PFSK-1 (cell line): ENCODE measurements around the gene PRPF19.

Source experiments
- FOXP2 ChIP-seq: optimal IDR thresholded peaks from 2 replicates; pipeline ENCODE3; 2011; ENCODE audit warnings: borderline replicate concordance, control low read depth, inconsistent platforms; ENCODE audit not compliant: insufficient read depth; ENCODE audit errors: extremely low read length, extremely low read depth
- POLR2AphosphoS5 ChIP-seq: IDR thresholded peaks from 2 replicates; pipeline ENCODE4 v1.6.1; 2012; ENCODE audit warnings: low read depth, mild to moderate bottlenecking, control low read depth, low read length, moderate library complexity
- REST ChIP-seq, 2 experiments: IDR thresholded peaks; 2 replicates each; pipeline versions ENCODE4 v1.6.1 to v1.8.0; 2011 to 2012; ENCODE audit warnings: low read depth in 2 of 2, low read length in 2 of 2, control low read depth in 1 of 2, inconsistent platforms in 1 of 2, mild to moderate bottlenecking in 1 of 2, moderate library complexity in 1 of 2; ENCODE audit not compliant: insufficient read depth in 1 of 2
- SIN3A ChIP-seq: IDR thresholded peaks from 2 replicates; pipeline ENCODE4 v1.6.1; 2012; ENCODE audit warnings: mild to moderate bottlenecking, low read length, moderate library complexity, borderline replicate concordance; ENCODE audit not compliant: insufficient read depth
- TAF1 ChIP-seq: IDR thresholded peaks from 2 replicates; pipeline ENCODE4 v1.6.1; 2012; ENCODE audit warnings: low read length, control low read depth, borderline replicate concordance; ENCODE audit not compliant: insufficient read depth

The PRPF19 gene

DNA sequence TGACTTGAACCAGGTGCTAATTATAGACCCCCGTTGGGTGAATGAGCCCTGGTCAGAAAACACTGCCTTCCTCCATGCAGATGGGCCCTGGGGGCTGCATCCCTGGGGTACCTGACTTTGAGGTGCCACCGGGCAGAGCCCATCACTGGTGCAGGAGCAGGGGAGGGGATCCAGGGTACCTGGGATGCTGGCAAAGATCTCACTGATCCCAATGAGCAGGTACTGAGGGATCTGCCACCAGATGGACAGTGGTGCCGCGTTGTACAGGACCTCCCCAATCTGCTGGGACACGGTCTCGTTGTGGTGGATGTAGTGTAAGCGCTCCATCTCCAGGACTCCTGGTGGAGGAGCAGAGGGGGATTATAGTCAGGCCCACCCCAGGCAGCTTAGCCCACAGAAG is 32.9 kb upstream of the PRPF19 start:
- TF ChIP-seq TAF1: no peak
- no peak for TF ChIP-seq FOXP2
- no peak for TF ChIP-seq REST (IDR thresholded peaks at IDR 0.05; ENCODE audit: insufficient read depth in 1 of 2, low read depth in 2 of 2, low read length in 2 of 2)
- no peak for TF ChIP-seq SIN3A

- TF ChIP-seq TAF1: no peak
- no peak for TF ChIP-seq POLR2AphosphoS5
- TF ChIP-seq SIN3A: no peak
- TF ChIP-seq FOXP2: no peak
- TF ChIP-seq REST (IDR thresholded peaks at IDR 0.05; ENCODE audit: insufficient read depth in 1 of 2, low read depth in 2 of 2, low read length in 2 of 2): no peak
Observed at GRCh38 chr11:60938500-60938899, 32.1 kb upstream of the PRPF19 start.

- TF ChIP-seq FOXP2: no peak
- TF ChIP-seq POLR2AphosphoS5: no peak
- no peak for TF ChIP-seq SIN3A
- TF ChIP-seq TAF1: no peak
- TF ChIP-seq REST (IDR thresholded peaks at IDR 0.05; ENCODE audit: insufficient read depth in 1 of 2, low read depth in 2 of 2, low read length in 2 of 2): no peak
Observed at GRCh38 chr11:60937811-60938210, 31.4 kb upstream of the PRPF19 start.

GRCh38 chr11:60937144-60937527 is 30.8 kb upstream of the PRPF19 start:
- TF ChIP-seq TAF1: no peak
- TF ChIP-seq SIN3A: no peak
- TF ChIP-seq POLR2AphosphoS5: no peak
- TF ChIP-seq FOXP2: no peak
- TF ChIP-seq REST (IDR thresholded peaks at IDR 0.05; ENCODE audit: insufficient read depth in 1 of 2, low read depth in 2 of 2, low read length in 2 of 2): no peak

DNA sequence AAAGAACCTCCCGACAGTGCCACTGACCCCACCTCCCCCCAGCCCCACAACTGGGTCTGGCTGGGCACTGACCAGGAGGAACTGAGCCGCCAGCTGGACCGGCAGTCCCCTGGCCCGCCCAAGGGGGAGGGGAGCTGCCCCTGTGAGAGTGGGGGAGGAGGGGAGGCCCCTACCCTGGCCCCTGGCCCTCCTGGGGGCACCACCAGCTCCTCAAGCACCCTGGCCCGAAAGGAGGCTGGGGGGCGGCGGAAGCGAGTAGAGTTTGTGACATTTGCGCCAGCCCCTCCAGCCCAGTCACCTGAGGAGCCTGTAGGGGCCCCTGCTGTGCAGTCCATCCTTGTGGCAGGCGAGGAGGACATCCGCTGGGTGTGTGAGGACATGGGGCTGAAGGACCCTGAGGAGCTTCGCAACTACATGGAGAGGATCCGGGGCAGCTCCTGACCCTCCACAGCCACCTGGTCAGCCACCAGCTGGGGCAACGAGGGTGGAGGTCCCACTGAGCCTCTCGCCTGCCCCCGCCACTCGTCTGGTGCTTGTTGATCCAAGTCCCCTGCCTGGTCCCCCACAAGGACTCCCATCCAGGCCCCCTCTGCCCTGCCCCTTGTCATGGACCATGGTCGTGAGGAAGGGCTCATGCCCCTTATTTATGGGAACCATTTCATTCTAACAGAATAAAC is 30.2 kb upstream of the PRPF19 start:
- no peak for TF ChIP-seq POLR2AphosphoS5
- TF ChIP-seq FOXP2: no peak
- no peak for TF ChIP-seq TAF1
